GM12878 (cell line): Measurements from ENCODE around the gene MDGA2. TPM values are rescaled to one million over a fixed set of nuclear protein-coding genes. Genes with fewer than 3 reads are reported as not detected.

ENCODE experiments used
- ATAC-seq: fragments of 200-7000 bp; cut with Tn5 transposase; 3 replicates; pipeline ENCODE4 v1.9.1; 2020; ENCODE audit warnings: mild to moderate bottlenecking, moderate library complexity
- BruUV-seq: library from RNA; stranded (reverse); fragments of 400-500 nt; replicated peaks from 2 replicates; lab custom pipeline; 2021; lab: Mats Ljungman, UMichigan
- CTCF ChIA-PET: fragments of 300-600 bp; sonication (Branson Sonifier 250); formaldehyde crosslinking; extraction: SDS; loops from one replicate; lab custom pipeline; 2021; ENCODE audit warnings: inconsistent platforms; lab: Yijun Ruan, JAX
- POLR2A ChIA-PET: fragments of 350-600 bp; formaldehyde crosslinking; extraction: SDS; loops from one replicate; lab custom pipeline; 2021; ENCODE audit warnings: inconsistent platforms; lab: Charles Lee
- RAD21 ChIA-PET: fragments of 300-600 bp; sonication (Branson Sonifier 250); formaldehyde crosslinking; loops from one replicate; lab custom pipeline; 2023; ENCODE audit warnings: antibody characterized with exemption; ENCODE audit not compliant: unreplicated experiment; lab: Charles Lee
- SMC1A ChIA-PET: fragments of 300-600 bp; sonication (Branson Sonifier 250); formaldehyde crosslinking; loops from one replicate; lab custom pipeline; 2023; ENCODE audit not compliant: unreplicated experiment, uncharacterized antibody; lab: Charles Lee
- DNase-seq: peaks from one replicate; pipeline ENCODE4 v3.0.0-alpha.2; 2011; ENCODE audit warnings: low read depth, low spot score
- FAIRE-seq: peaks from 3 replicates; lab custom pipeline; 2011; peaks lifted over from hg19 to GRCh38; lab: Jason Lieb, UNC
- H2AFZ ChIP-seq: 2 replicates; pipeline ENCODE4 v1.6.0; 2011; ENCODE audit warnings: low read depth, low read length, control low read depth; ENCODE audit not compliant: control insufficient read depth
- H3K27ac ChIP-seq: 2 replicates; pipeline ENCODE4 v1.5.1; 2011; ENCODE audit warnings: control low read depth; ENCODE audit not compliant: control insufficient read depth, insufficient read depth
- H3K27me3 ChIP-seq, 2 experiments: replicated peaks in 1 of 2; 2 replicates each; pipeline versions ENCODE4 v1.6.0 to v1.6.1; 2011; ENCODE audit warnings: low read length in 1 of 2; ENCODE audit not compliant: control insufficient read depth in 2 of 2, insufficient read depth in 2 of 2
- H3K36me3 ChIP-seq, 2 experiments: 2 replicates each; pipeline ENCODE4 v1.5.1; 2011; ENCODE audit warnings: low read length in 1 of 2; ENCODE audit not compliant: control insufficient read depth in 2 of 2, insufficient read depth in 2 of 2
- H3K4me1 ChIP-seq: 2 replicates; pipeline ENCODE4 v1.6.1; 2011; ENCODE audit warnings: mild to moderate bottlenecking, low read length, moderate library complexity, mixed read lengths; ENCODE audit not compliant: control insufficient read depth, insufficient read depth
- H3K4me2 ChIP-seq: 2 replicates; pipeline ENCODE4 v1.6.0; 2011; ENCODE audit warnings: control low read depth; ENCODE audit not compliant: control insufficient read depth, insufficient read depth
- H3K4me3 ChIP-seq: fragments of 200-600 bp; sonication (generic); 2 replicates; pipeline ENCODE4 v1.5.1; 2016
- H3K79me2 ChIP-seq: 2 replicates; pipeline ENCODE4 v1.6.0; 2011; ENCODE audit warnings: low read length; ENCODE audit not compliant: control insufficient read depth, insufficient read depth
- H3K9ac ChIP-seq: 2 replicates; pipeline ENCODE4 v1.8.0; 2011; ENCODE audit warnings: low read length, control low read depth, mixed read lengths; ENCODE audit not compliant: control insufficient read depth, insufficient read depth
- H3K9me3 ChIP-seq: replicated peaks from 3 replicates; pipeline ENCODE4 v1.5.1; 2011; ENCODE audit warnings: mild to moderate bottlenecking, low read length; ENCODE audit not compliant: control insufficient read depth, insufficient read depth
- H4K20me1 ChIP-seq: 2 replicates; pipeline ENCODE4 v1.6.0; 2011; ENCODE audit not compliant: control insufficient read depth, insufficient read depth
- MTA2 ChIP-seq: fragments of 450-650 bp; IDR thresholded peaks from 2 replicates; pipeline ENCODE4 v1.6.1; 2016; ENCODE audit warnings: low read depth, mild to moderate bottlenecking, moderate library complexity
- NFXL1 ChIP-seq: fragments of 450-650 bp; IDR thresholded peaks from 2 replicates; pipeline ENCODE4 v1.6.1; 2017; ENCODE audit warnings: antibody characterized with exemption, mild to moderate bottlenecking, borderline replicate concordance
- RB1 ChIP-seq: fragments of 450-650 bp; formaldehyde crosslinking; IDR thresholded peaks from 2 replicates; pipeline ENCODE4 v1.6.1; 2017; ENCODE audit warnings: mild to moderate bottlenecking, borderline replicate concordance
- SMAD5 ChIP-seq: IDR thresholded peaks from 2 replicates; pipeline ENCODE4 v1.6.1; 2016; ENCODE audit warnings: antibody characterized with exemption, low read depth
- SMC3 ChIP-seq: IDR thresholded peaks from 2 replicates; pipeline ENCODE4 v1.6.1; 2011; ENCODE audit warnings: low read length, improper control_type of control experiment, borderline replicate concordance
- ZSCAN29 ChIP-seq: fragments of 450-650 bp; IDR thresholded peaks from 2 replicates; pipeline ENCODE4 v1.6.1; 2017; ENCODE audit warnings: mild to moderate bottlenecking, moderate library complexity
- WGBS: methylation state at CpG from one replicate; pipeline ENCODE4 v1.1.6; 2016; ENCODE audit warnings: low lambda C conversion rate; ENCODE audit not compliant: insufficient replicate concordance, insufficient coverage; ENCODE audit errors: missing lambda C conversion rate; 5-methylcytosine and 5-hydroxymethylcytosine counted together
- in situ Hi-C: fragments of 300-500 bp; cut with MboI; formaldehyde crosslinking; loops from 9 replicates; pipeline ENCODE4 v1.14.3; 2018; ENCODE audit warnings: mixed read lengths
- intact Hi-C: fragments of 100-400 bp; cut with micrococcal nuclease; formaldehyde crosslinking; loops from one replicate; pipeline ENCODE4 v1.14.2; 2022; ENCODE audit not compliant: unreplicated experiment
- polyA plus RNA-seq, 11 experiments: library from polyadenylated mRNA; depleted of rRNA in 4 of 11; unstranded in 6 of 11; stranded (reverse) in 5 of 11; fragments of >200 nt; fragmentation: Nextera tagmentation in 4 of 11; fragmentation: Illumina TruSeq in 1 of 11; extraction: Ambion mirVana in 4 of 11; extraction: Trizol in 1 of 11; gene quantifications; 1 replicate in 1 of 11; 2 replicates in 10 of 11; pipeline versions ENCODE4 v1.2.1 to v1.2.3, GENCODE V29; 2011 to 2016; ENCODE audit warnings: inconsistent platforms in 2 of 11, missing spikeins in 2 of 11, low read depth in 1 of 11
- total RNA-seq, 4 experiments: library from RNA; depleted of rRNA in 3 of 4; stranded (reverse); fragments of >200 nt in 3 of 4; fragmentation: Illumina TruSeq in 1 of 4; extraction: Trizol in 1 of 4; gene quantifications; 2 replicates each; pipeline versions ENCODE4 v1.2.1 to v1.2.3, GENCODE V29; 2013 to 2021
- TF ChIP-seq, protein P1 (sequence below): fragments of 450-650 bp; IDR thresholded peaks from 2 replicates; pipeline ENCODE4 v1.6.1; 2017; ENCODE audit warnings: mild to moderate bottlenecking, moderate library complexity

Gene MDGA2
- total and polyA plus RNA-seq, 10 of the 15 experiments (the other 5 are each of a cell fraction or from before 2014, with no cell fraction given): not detected

- SMC1A ChIA-PET: interaction anchor here (1.3 kb wide), 1 partner anchor 13 kb away, joined by 3 read pairs; no protein-coding TSS in a partner anchor
- POLR2A ChIA-PET: no interaction called here
- TF ChIP-seq, protein P1, sequence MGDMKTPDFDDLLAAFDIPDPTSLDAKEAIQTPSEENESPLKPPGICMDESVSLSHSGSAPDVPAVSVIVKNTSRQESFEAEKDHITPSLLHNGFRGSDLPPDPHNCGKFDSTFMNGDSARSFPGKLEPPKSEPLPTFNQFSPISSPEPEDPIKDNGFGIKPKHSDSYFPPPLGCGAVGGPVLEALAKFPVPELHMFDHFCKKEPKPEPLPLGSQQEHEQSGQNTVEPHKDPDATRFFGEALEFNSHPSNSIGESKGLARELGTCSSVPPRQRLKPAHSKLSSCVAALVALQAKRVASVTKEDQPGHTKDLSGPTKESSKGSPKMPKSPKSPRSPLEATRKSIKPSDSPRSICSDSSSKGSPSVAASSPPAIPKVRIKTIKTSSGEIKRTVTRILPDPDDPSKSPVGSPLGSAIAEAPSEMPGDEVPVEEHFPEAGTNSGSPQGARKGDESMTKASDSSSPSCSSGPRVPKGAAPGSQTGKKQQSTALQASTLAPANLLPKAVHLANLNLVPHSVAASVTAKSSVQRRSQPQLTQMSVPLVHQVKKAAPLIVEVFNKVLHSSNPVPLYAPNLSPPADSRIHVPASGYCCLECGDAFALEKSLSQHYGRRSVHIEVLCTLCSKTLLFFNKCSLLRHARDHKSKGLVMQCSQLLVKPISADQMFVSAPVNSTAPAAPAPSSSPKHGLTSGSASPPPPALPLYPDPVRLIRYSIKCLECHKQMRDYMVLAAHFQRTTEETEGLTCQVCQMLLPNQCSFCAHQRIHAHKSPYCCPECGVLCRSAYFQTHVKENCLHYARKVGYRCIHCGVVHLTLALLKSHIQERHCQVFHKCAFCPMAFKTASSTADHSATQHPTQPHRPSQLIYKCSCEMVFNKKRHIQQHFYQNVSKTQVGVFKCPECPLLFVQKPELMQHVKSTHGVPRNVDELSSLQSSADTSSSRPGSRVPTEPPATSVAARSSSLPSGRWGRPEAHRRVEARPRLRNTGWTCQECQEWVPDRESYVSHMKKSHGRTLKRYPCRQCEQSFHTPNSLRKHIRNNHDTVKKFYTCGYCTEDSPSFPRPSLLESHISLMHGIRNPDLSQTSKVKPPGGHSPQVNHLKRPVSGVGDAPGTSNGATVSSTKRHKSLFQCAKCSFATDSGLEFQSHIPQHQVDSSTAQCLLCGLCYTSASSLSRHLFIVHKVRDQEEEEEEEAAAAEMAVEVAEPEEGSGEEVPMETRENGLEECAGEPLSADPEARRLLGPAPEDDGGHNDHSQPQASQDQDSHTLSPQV: no peak
- TF ChIP-seq NFXL1 (no peak), RB1 (no peak), MTA2 (no peak), SMC3 (no peak), ZSCAN29 (no peak), SMAD5 (no peak)
- no peak overlapping the region for H2AFZ ChIP-seq
- H3K9me3 ChIP-seq: no peaks in the 10 kb centered on the region
- no peaks in the 10 kb centered on the region for H3K36me3 ChIP-seq
- H3K4me3 ChIP-seq: no peak overlapping the region
- RAD21 ChIA-PET: no interaction called here
- no peak overlapping the region for H3K9ac ChIP-seq
- H3K4me2 ChIP-seq: no peak overlapping the region
- CTCF ChIA-PET: no interaction called here
- H3K27me3 ChIP-seq: no peaks in the 10 kb centered on the region
- no peaks in the 10 kb centered on the region for H3K79me2 ChIP-seq
- no peak overlapping the region for H3K27ac ChIP-seq
- no peak for FAIRE-seq
- 31% methylated on average over 6 of the region's 6 CpGs for whole genome bisulfite sequencing
- no peak for ATAC-seq
- no TSS peak for BruUV-seq
- in situ Hi-C loops (no loop called here), intact Hi-C loops (no loop called here)
- no peak for DNase-seq
- no peaks in the 10 kb centered on the region for H4K20me1 ChIP-seq
- H3K4me1 ChIP-seq: no peaks in the 10 kb centered on the region
These were observed 689.6 kb downstream of the MDGA2 start for GRCh38 chr14:46985529-46986380.
